Heart left ventricle (tissue), 16 donors: ENCODE measurements around the gene AKT1. TPM values are rescaled to one million over a fixed set of nuclear protein-coding genes. Genes with fewer than 3 reads are reported as not detected.
A peak's percentile ranks its signal among the peaks of the same experiment; 100 is the strongest.

Source experiments
- ATAC-seq, 4 donors: fragments of 200-7000 bp; cut with Tn5 transposase; one replicate each; pipeline ENCODE4 v1.9.1; 2020 to 2022; ENCODE audit warnings: moderate library complexity in 4 of 4, mild to moderate bottlenecking in 3 of 4, moderate number of reproducible peaks in 1 of 4
- DNase-seq, 5 donors: peaks; one replicate each; pipeline ENCODE4 v3.0.0-alpha.2; 2020
- H3K27ac ChIP-seq, 12 donors: fragments of 200-600 bp; sonication (generic) in 4 of 12; one replicate each; pipeline versions ENCODE4 v1.5.0 to v1.8.0; 2016 to 2022; ENCODE audit warnings: mild to moderate bottlenecking in 2 of 12
- H3K27me3 ChIP-seq, 9 donors: fragments of 200-600 bp; sonication (generic) in 2 of 9; one replicate each; pipeline versions ENCODE4 v1.5.1 to v1.8.0; 2016 to 2022; ENCODE audit warnings: mild to moderate bottlenecking in 3 of 9
- H3K36me3 ChIP-seq, 9 donors: fragments of 200-600 bp; sonication (generic) in 2 of 9; one replicate each; pipeline versions ENCODE4 v1.5.0 to v1.8.0; 2018 to 2022; ENCODE audit warnings: mild to moderate bottlenecking in 2 of 9
- H3K4me1 ChIP-seq, 12 donors: fragments of 200-600 bp; sonication (generic) in 4 of 12; one replicate each; pipeline versions ENCODE4 v1.5.0 to v1.8.0; 2016 to 2022; ENCODE audit warnings: mild to moderate bottlenecking in 3 of 12
- H3K4me3 ChIP-seq, 12 donors: fragments of 200-600 bp; sonication (generic) in 4 of 12; one replicate each; pipeline versions ENCODE4 v1.5.0 to v1.8.0; 2017 to 2022; ENCODE audit warnings: mild to moderate bottlenecking in 9 of 12, moderate library complexity in 4 of 12
- H3K9me3 ChIP-seq, 12 donors: fragments of 200-600 bp; sonication (generic) in 4 of 12; one replicate each; pipeline versions ENCODE4 v1.5.0 to v1.8.0; 2016 to 2022; ENCODE audit warnings: mild to moderate bottlenecking in 1 of 12
- CTCF ChIP-seq, 12 donors: fragments of 200-600 bp; sonication (generic) in 4 of 12; IDR thresholded peaks; one replicate each; pipeline versions ENCODE4 v1.5.0 to v1.8.0; 2018 to 2022; ENCODE audit warnings: antibody characterized with exemption in 12 of 12, mild to moderate bottlenecking in 5 of 12
- POLR2A ChIP-seq, 2 donors: fragments of 450-650 bp; IDR thresholded peaks; one replicate each; pipeline ENCODE4 v1.6.1; 2017; ENCODE audit warnings: antibody characterized with exemption in 2 of 2, mild to moderate bottlenecking in 2 of 2, moderate library complexity in 2 of 2
- WGBS, 4 donors: extraction: QIAGEN DNeasy Blood & Tissue Kit in 2 of 4; methylation state at CpG; one replicate each; pipeline versions ENCODE4 v1.1.5 to v1.1.7; 2013 to 2018; 5-methylcytosine and 5-hydroxymethylcytosine counted together
- intact Hi-C, 10 donors: fragments of 100-400 bp; cut with DNase I; formaldehyde crosslinking; loops; one replicate each; pipeline versions ENCODE4 v1.11.1 to v1.14.2; 2022
- polyA plus RNA-seq, 2 donors: library from polyadenylated mRNA; stranded (reverse); fragments of 200-250 nt; gene quantifications; one replicate each; pipeline ENCODE4 v1.2.3, GENCODE V29; 2013
- total RNA-seq, 9 donors: library from RNA; depleted of rRNA in 2 of 9; stranded (reverse); fragments of >200 nt in 2 of 9; fragmentation: NEBNext Ultra II Directional in 3 of 9; extraction: Animal tissue kit (Norgen Biotek cat#: 25700) in 3 of 9; gene quantifications; one replicate each; pipeline versions ENCODE4 v1.1.0 to v1.2.4, GENCODE V29; 2016 to 2023
- donor health status: ischemic (EF 13 %, LVEDD 7.1; RV severe dilation, severe dysfunction).
- donor health status: healthy with polysubstance abuse.
- donor health status: DM: no; HTN: yes; CAD: no.
- donor health status: DM: no; HTN: no; CAD: no.
- donor health status: ischemic (EF 25% LVEDD 6.9; RV normal size, moderate dysfunction).
- donor health status: ischemic (EF 25% LVEDD 5.7; RV mildly dilated, moderate dysfunction).
- donor health status: healthy.
- donor health status: DM: yes; HTN: yes; CAD: no.
- donor health status: ischemic (EF 35%, LVEDD 5.7; RV mildly dilated, moderate dysfunction).
- donor health status: nonischemic (EF 11% LVEDD 7.7; RV severe dilation, severe dysfunction).
- donor health status: DM: yes; HTN: yes; CAD: no.
- donor health status: PGD.
- donor health status: ischemic (EF 29% LVEDD 5.4; RV normal size, mild dysfunction).
- donor health status: nonischemic (EF 23%, LVEDD 6.1; RV moderate dilation, normal function).

Gene AKT1
- total and polyA plus RNA-seq, 11 donors = 108 to 173 (median 135) TPM

GRCh38 chr14:104766256-104766862, 29.2 kb downstream of the AKT1 start:
- TF ChIP-seq CTCF (IDR thresholded peaks at IDR 0.05) (no peak), POLR2A (IDR thresholded peaks at IDR 0.05) (no peak)
- Histone ChIP-seq H3K27ac (no peak overlapping the region), H3K36me3 (peaks cover 0 to 30% (median 21%) of the 10 kb centered on the region in 9 donors), H3K4me1 (peaks cover 0 to 12% (median 9%) of the 10 kb centered on the region in 12 donors), H3K4me3 (no peak overlapping the region), H3K9me3 (peaks cover 0 to 13% (median 0%) of the 10 kb centered on the region in 12 donors), H3K27me3 (no peaks in the 10 kb centered on the region)
- DNase-seq (no peak), ATAC-seq (no peak)
- WGBS, 4 donors = 94 to 100% (median 97%) methylated on average over 4 of the region's 4 CpGs
- intact Hi-C loops = loop anchor here in 1 of 10 donors (10.0 kb wide), 1 partner anchor 278 kb away; no protein-coding TSS in a partner anchor

GRCh38 chr14:104765517-104765916, 30.0 kb downstream of the AKT1 start:
- Histone ChIP-seq H3K36me3 (peaks cover 0 to 28% (median 18%) of the 10 kb centered on the region in 9 donors), H3K27me3 (no peaks in the 10 kb centered on the region), H3K4me3 (no peak overlapping the region), H3K9me3 (peaks cover 0 to 8% (median 0%) of the 10 kb centered on the region in 12 donors), H3K27ac (no peak overlapping the region), H3K4me1 (peaks cover 0 to 12% (median 9%) of the 10 kb centered on the region in 12 donors)
- WGBS, 4 donors = 94 to 98% (median 97%) methylated on average over 3 of the region's 3 CpGs
- DNase-seq = no peak
- intact Hi-C loops = loop anchor here in 1 of 10 donors (10.0 kb wide), 1 partner anchor 279 kb away; no protein-coding TSS in a partner anchor
- ATAC-seq = no peak
- TF ChIP-seq POLR2A (IDR thresholded peaks at IDR 0.05) (no peak), CTCF (IDR thresholded peaks at IDR 0.05) (no peak)

- no peaks in the 10 kb centered on the region for H3K27me3 ChIP-seq
- intact Hi-C loops = no loop called here
- H3K4me3 ChIP-seq = no peak overlapping the region
- WGBS, 4 donors = 84 to 89% (median 88%) methylated on average over 30 of the region's 30 CpGs
- ATAC-seq (no peak), DNase-seq (peak in 1 of 5 donors; percentile 21)
- H3K27ac ChIP-seq = no peak overlapping the region
- H3K36me3 ChIP-seq = peaks cover 0 to 68% (median 53%) of the 10 kb centered on the region in 9 donors
- TF ChIP-seq CTCF (IDR thresholded peaks at IDR 0.05) = no peak
- TF ChIP-seq POLR2A (IDR thresholded peaks at IDR 0.05) = no peak
- no peaks in the 10 kb centered on the region for H3K9me3 ChIP-seq
- H3K4me1 ChIP-seq = peaks cover 0 to 16% (median 9%) of the 10 kb centered on the region in 12 donors
These were observed 36.3 kb downstream of the AKT1 start for GRCh38 chr14:104758981-104759969.
